COLO668 (cell line): ENCODE results near the gene MYO3A.
"Not testable (repeated sequence)": the region's sequence is repeated elsewhere in the genome, so short reads cannot be mapped to it uniquely, and the experiment has no call there.

ENCODE experiments used
- DNase-seq: peaks from one replicate; lab custom pipeline; 2025; ENCODE audit not compliant: unreplicated experiment; lab: John Stamatoyannopoulos, UW

The MYO3A gene

GRCh38 chr10:25982107-25982506 is 48.1 kb downstream of the MYO3A start:
- DNase-seq = no peak

- no peak for DNase-seq
Observed at GRCh38 chr10:25988583-25988982, 54.6 kb downstream of the MYO3A start.

GRCh38 chr10:25989951-25990350 is 55.9 kb downstream of the MYO3A start:
- no peak for DNase-seq

GRCh38 chr10:25999295-25999981 is 65.4 kb downstream of the MYO3A start:
- DNase-seq = no peak

- DNase-seq = no peak
Observed at GRCh38 chr10:26000971-26001370, 66.9 kb downstream of the MYO3A start.

- DNase-seq = not testable (repeated sequence)
Observed at GRCh38 chr10:26002466-26002865, 68.4 kb downstream of the MYO3A start.

GRCh38 chr10:26015092-26015491 is 81.1 kb downstream of the MYO3A start:
- no peak for DNase-seq

- no peak for DNase-seq
Observed at GRCh38 chr10:26022831-26023230, 88.8 kb downstream of the MYO3A start.

GRCh38 chr10:26024303-26024702 is 90.3 kb downstream of the MYO3A start:
- no peak for DNase-seq

- no peak for DNase-seq
Observed at GRCh38 chr10:26025523-26025922, 91.5 kb downstream of the MYO3A start.

- DNase-seq = no peak
Observed at GRCh38 chr10:26029858-26030257, 95.8 kb downstream of the MYO3A start.

GRCh38 chr10:26031300-26031699 is 97.3 kb downstream of the MYO3A start:
- no peak for DNase-seq

- DNase-seq = no peak
Observed at GRCh38 chr10:26043469-26043868, 109.4 kb downstream of the MYO3A start.

- DNase-seq = no peak
Observed at GRCh38 chr10:26044141-26044749, 110.2 kb downstream of the MYO3A start.

GRCh38 chr10:26046073-26046700 is 112.2 kb downstream of the MYO3A start:
- no peak for DNase-seq

- DNase-seq = no peak
Observed at GRCh38 chr10:26048756-26049155, 114.7 kb downstream of the MYO3A start.

GRCh38 chr10:26052326-26052725 is 118.3 kb downstream of the MYO3A start:
- no peak for DNase-seq

- DNase-seq = no peak
Observed at GRCh38 chr10:26057466-26057865, 123.4 kb downstream of the MYO3A start.

- no peak for DNase-seq
Observed at GRCh38 chr10:26064106-26064505, 130.1 kb downstream of the MYO3A start.

GRCh38 chr10:26067680-26068079 is 133.7 kb downstream of the MYO3A start:
- no peak for DNase-seq

- not testable (repeated sequence) for DNase-seq
Observed at GRCh38 chr10:26080971-26081370, 146.9 kb downstream of the MYO3A start.

GRCh38 chr10:26081459-26081858 is 147.4 kb downstream of the MYO3A start:
- DNase-seq = no peak
